NCI-H345 treated with DMSO at 0.1 percent for 48 hours (cell line): ENCODE measurements around the gene ECE1.
"Not testable (repeated sequence)": the region's sequence is repeated elsewhere in the genome, so short reads cannot be mapped to it uniquely, and the experiment has no call there.

ENCODE experiments used
- DNase-seq: peaks from one replicate; lab custom pipeline; 2025; ENCODE audit not compliant: unreplicated experiment; lab: John Stamatoyannopoulos, UW

ECE1 gene

GRCh38 chr1:21292984-21293536 lies 2.8 kb upstream of the ECE1 start:
- DNase-seq: no peak

GRCh38 chr1:21292503-21292983 lies 2.3 kb upstream of the ECE1 start:
- DNase-seq: no peak

GRCh38 chr1:21291964-21292363 lies 1.7 kb upstream of the ECE1 start:
- no peak for DNase-seq

DNA sequence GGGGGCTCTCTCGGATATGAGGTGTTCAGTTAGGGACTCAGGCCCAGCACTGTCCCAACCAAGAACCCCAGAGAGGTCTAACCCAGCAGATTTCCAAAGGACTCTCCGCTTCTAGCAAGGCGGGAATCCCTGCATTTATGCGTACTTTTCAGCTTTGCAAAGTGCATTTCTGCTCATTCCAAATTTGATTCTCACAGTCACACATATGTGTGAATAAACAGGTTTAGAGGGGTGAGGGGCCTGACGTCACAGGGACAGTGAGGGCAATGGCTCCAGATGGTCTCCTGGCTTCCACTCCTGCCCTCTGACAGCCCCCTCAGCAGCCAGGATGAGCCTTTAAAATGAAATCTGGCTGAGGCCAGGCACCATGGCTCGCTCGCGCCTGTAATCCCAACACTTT lies 921 bp upstream of the ECE1 start:
- no peak for DNase-seq

DNA sequence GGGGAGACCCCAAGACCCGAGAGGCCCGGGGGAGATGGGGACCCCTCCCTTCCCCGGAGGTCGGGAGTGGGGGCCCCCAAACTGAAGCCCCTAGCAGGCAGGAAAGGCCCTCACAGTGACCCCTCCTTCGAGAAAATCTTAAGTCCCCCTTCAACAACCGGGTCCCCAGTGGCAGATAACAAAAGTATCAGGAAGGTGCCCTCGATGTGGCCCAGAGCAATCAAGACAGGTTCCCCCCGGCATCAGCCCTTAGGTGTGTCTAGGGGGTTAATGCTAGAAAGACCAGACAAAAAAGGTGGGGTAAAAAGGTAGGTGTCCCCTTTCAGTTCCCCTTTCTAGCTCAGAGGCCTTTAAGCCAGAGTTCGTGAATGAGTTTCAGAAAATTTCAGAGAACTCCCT lies 282 bp upstream of the ECE1 start:
- DNase-seq: no peak

DNA sequence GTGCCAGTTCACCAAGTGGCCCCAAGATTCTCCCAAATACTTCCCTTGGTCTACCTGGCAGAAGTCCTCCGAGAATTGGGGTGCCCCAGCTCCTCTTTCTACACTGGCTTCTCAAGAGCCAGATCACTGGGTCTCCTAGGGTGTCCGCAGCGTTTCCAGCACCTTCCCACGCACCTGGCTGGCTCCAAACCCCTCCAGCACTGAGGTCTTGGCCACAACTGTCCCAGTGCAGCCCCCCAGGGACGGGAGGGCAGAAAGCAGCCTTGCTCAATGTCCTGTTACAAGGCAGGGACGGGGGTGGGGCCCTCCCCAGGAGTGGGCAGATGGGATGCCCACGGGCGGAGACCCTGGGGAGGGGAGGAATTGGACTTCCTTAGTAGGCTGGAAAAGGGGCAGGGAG lies 1.1 kb downstream of the ECE1 start:
- no peak for DNase-seq

GRCh38 chr1:21287905-21288514 lies 2.3 kb downstream of the ECE1 start:
- no peak for DNase-seq

GRCh38 chr1:21285386-21285785 lies 4.9 kb downstream of the ECE1 start:
- not testable (repeated sequence) for DNase-seq

DNA sequence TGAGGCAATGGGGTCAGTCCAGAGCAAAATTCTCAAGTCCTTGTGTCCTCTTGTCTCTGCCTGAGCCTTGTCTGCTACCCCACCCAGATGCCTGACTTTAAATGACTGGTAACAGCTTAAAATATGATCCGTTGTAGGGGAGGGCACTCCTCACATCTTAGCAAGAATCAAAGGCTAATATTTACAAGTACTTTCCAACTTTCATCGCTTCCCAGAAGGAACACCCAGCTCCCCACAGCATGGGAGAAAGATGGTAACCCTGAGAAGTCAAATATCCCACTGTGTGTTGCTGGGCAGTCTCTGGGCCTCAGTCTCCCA lies 5.2 kb downstream of the ECE1 start:
- DNase-seq: no peak

GRCh38 chr1:21284206-21285054 lies 5.8 kb downstream of the ECE1 start:
- peak; percentile 72 for DNase-seq

DNA sequence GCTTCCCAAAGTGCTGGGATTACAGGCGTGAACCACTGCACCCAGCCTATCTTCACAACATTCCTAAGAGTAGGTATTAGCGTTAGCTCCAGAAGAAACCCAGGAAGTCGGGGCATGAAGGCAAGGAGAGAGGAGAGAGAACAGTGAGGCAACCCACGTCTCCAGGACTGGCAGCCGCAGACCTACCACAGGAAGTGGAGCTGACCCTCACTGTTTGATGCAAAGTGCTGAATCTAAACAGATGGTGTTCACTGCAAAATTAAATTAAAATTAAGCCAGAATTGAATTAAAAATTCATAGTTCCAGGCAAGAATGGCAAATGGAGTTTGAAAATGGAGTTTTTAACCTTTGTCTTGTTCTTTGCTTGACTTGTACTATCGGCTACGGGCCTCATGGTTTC lies 6.7 kb downstream of the ECE1 start:
- DNase-seq: no peak

DNA sequence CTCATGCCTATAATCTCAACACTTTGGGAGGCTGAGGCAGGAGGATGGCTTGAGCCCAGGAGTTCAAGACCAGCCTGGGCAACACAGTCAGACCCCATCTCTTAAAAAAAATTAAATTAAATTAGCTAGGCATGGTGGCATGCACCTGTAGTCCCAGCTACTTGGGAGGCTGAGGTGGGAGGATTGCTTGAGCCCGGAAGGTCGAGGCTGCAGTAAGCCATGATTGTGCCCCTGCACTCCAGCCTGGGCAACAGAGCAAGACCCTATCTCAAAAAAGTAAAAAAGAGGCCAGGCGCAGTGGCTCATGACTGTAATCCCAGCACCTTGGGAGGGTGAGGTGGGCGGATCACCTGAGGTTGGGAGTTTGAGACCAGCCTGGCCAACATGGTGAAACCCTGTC lies 8.2 kb downstream of the ECE1 start:
- DNase-seq: not testable (repeated sequence)

- DNase-seq: no peak
Measured at GRCh38 chr1:21280482-21280881, 9.8 kb downstream of the ECE1 start.

DNA sequence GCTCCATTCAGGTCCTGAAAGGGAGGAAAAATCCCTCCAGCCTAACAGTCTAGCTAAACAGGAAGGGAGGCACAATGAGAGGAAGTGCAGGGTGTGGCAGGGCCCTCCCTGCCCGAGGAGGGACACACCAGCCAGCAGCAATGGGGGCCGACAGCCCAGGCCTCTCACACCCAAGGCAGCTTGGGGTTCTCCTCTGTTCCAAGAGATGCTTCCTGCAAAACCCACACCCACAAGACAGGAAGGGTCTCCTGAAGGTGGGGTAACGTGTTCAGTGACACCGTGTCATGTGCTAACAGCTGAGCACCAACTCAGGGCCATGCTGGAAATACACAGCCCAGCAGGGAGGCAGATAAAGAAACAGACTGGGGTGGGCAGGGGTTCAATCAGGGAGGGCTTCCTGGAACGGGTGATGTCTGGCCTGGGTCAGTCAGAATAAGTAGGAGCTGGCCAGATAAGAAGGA lies 10.2 kb downstream of the ECE1 start:
- no peak for DNase-seq

- no peak for DNase-seq
Measured at GRCh38 chr1:21278860-21279845, 11.1 kb downstream of the ECE1 start.

DNA sequence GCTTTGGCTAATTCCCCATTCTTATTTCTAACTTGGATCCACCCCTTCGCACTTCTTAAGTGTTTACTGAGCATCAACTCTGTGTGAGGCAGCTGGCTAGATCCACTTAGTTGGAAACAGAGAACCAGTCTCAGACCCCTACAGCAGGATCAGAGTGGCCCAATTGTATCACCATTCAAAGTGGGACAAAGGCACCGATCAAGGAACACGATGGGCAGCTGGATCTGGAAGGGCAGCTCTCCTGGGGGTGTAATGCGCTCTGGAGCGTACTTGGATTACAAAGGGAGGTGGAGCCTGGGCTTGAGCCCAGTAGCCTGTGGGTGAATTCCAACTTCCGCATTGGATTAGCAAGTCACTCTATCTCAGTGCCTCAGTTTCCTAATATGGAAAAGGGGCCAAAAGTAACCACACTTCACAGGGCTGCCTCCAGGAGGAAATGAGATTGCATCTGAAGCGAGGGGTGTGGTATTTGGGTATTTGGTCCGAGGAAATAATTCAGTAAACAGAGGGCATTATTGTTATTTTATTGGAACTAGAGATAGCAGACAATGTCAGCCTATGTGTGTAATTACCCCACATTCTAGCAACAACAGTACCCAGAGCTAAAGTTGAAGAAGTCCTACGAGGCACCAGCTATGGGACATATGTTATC lies 11.9 kb downstream of the ECE1 start:
- DNase-seq: no peak

- no peak for DNase-seq
Measured at GRCh38 chr1:21277180-21277579, 13.1 kb downstream of the ECE1 start.

DNA sequence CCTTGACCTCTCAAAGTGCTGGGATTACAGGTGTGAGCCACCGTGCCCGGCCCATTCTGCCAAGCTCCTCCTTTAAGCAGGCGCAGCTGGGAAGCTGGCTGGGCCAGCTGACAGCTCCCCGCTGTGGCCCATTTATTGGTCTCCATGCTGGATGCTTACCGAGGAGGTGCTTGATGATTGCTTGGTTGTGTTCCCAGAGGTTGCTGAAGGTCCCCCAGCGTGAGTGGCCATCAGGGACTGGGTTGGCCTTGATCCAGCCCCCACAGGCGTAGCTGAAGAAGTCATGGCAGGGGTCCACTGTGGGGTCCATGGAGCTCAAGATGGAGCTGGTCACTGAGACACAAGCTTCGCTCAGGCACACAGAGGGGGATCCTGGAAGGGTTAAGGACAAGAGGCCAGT lies 17.7 kb downstream of the ECE1 start:
- no peak for DNase-seq

DNA sequence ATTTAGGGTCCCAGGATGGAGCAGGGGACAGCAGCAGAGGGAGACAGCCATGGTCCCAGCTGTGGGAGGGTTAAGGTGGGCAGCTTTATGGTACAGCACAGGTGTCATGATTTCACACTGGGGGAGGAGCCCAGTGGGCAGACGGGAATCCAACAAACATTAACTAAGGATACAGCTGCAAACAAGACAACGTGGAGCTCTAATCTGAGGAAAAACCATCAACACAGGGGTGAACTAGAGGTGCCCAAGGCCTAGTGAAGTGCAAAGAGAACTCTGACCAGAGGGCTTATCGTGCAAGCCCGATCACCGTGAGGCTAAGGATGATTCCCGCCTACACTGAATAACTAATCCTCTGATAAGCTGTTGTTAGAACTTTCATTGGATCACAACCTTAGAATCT lies 18.7 kb downstream of the ECE1 start:
- no peak for DNase-seq

GRCh38 chr1:21270086-21270689 lies 20.1 kb downstream of the ECE1 start:
- DNase-seq: no peak
